Body of pancreas (tissue), 4 donors: ENCODE data around the gene CD320. TPM values are rescaled to one million over a fixed set of nuclear protein-coding genes. Genes with fewer than 3 reads are reported as not detected.
"Not testable (repeated sequence)": the region's sequence is repeated elsewhere in the genome, so short reads cannot be mapped to it uniquely, and the experiment has no call there.

Experiments
- ATAC-seq: fragments of 150-250 bp; one replicate; pipeline ENCODE4 v1.9.1; 2016
- DNase-seq, 4 donors: peaks; one replicate each; pipeline ENCODE4 v3.0.0-alpha.2; 2019
- H3K27ac ChIP-seq, 4 donors: fragments of 200-600 bp; sonication (generic); 1 replicate in 3 of 4; 2 replicates in 1 of 4; pipeline versions ENCODE4 v1.5.1 to v1.6.1; 2016 to 2019; ENCODE audit warnings: mild to moderate bottlenecking in 1 of 4, mixed read lengths in 1 of 4, moderate library complexity in 1 of 4
- H3K27me3 ChIP-seq, 2 donors: fragments of 200-600 bp; sonication (generic); one replicate each; pipeline ENCODE4 v1.6.0; 2016; ENCODE audit warnings: mild to moderate bottlenecking in 1 of 2
- H3K36me3 ChIP-seq, 2 donors: fragments of 200-600 bp; sonication (generic); replicated peaks in 1 of 2; 2 replicates each; pipeline ENCODE4 v1.5.1; 2016; ENCODE audit warnings: low read depth in 2 of 2; ENCODE audit not compliant: insufficient read depth in 1 of 2
- H3K4me1 ChIP-seq: fragments of 200-600 bp; sonication (generic); one replicate; pipeline ENCODE4 v1.6.0; 2016
- H3K4me3 ChIP-seq, 2 donors: fragments of 200-600 bp; sonication (generic); 1 replicate in 1 of 2; 2 replicates in 1 of 2; pipeline ENCODE4 v1.5.1; 2016 to 2019
- H3K9me3 ChIP-seq, 3 donors: fragments of 200-600 bp; sonication (generic); 1 replicate in 2 of 3; 2 replicates in 1 of 3; pipeline ENCODE4 v1.5.1; 2016
- CTCF ChIP-seq, 7 experiments: fragments of 450-650 bp in 4 of 7; fragments of 200-600 bp in 3 of 7; sonication (generic) in 3 of 7; IDR thresholded peaks; one replicate each; pipeline ENCODE4 v1.5.1; 2016 to 2019; ENCODE audit warnings: antibody characterized with exemption in 7 of 7
- POLR2A ChIP-seq, 3 donors: fragments of 450-650 bp; IDR thresholded peaks; one replicate each; pipeline ENCODE4 v1.6.1; 2016; ENCODE audit warnings: antibody characterized with exemption in 3 of 3, mild to moderate bottlenecking in 2 of 3
- WGBS, 2 donors: methylation state at CpG; one replicate each; pipeline ENCODE4 v1.1.5; 2017; 5-methylcytosine and 5-hydroxymethylcytosine counted together
- intact Hi-C: fragments of 100-400 bp; cut with DNase I; formaldehyde crosslinking; loops from one replicate; pipeline ENCODE4 v1.15.1; 2023
- total RNA-seq, 2 donors: library from RNA; depleted of rRNA; stranded (reverse); fragments of >200 nt; gene quantifications; one replicate each; pipeline ENCODE4 v1.1.0, GENCODE V29; 2016

Gene CD320
- total RNA-seq, 2 donors from 2014 or later: 34.0 to 41.2 TPM

GRCh38 chr19:8316351-8317125 lies 8.4 kb upstream of the CD320 start:
- Histone ChIP-seq H3K4me1 (peaks cover 11% of the 10 kb centered on the region), H3K9me3 (no peaks in the 10 kb centered on the region), H3K36me3 (peaks cover 0 to 4% of the 10 kb centered on the region in 2 donors), H3K4me3 (no peak overlapping the region), H3K27me3 (no peaks in the 10 kb centered on the region), H3K27ac (no peak overlapping the region)
- TF ChIP-seq POLR2A (IDR thresholded peaks at IDR 0.05): no peak
- no peak for TF ChIP-seq CTCF (IDR thresholded peaks at IDR 0.05)
- DNase-seq (no peak), ATAC-seq (no peak)
- intact Hi-C loops: no loop called here
- WGBS, 2 donors: 88 to 89% methylated on average over 10 to 14 of the region's 14 CpGs

DNA sequence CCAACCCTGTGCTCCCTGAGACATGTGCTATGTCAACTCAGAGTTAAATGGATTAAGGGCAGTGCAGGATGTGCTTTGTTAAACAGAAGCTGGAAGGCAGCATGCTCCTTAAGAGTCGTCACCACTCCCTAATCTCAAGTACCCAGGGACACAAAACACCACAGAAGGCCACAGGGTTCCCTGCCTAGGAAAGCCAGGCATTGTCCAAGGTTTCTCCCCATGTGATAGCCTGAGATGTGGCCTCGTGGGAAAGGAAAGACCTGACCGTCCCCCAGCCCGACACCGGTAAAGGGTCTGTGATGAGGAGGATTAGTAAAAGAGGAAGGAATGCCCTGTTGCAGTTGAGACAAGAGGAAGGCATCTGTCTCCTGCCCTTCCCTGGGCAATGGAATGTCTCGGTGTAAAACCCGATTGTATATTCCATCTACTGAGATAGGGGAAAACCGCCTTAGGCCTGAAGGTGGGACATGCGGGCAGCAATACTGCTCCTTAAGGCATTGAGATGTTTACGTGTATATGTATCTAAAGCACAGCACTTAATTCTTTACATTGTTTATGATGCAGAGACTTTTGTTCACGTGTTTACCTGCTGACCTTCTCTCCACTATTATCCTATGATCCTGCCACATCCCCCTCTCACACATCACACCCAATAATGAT lies 7.0 kb upstream of the CD320 start:
- H3K9me3 ChIP-seq, H3K4me3 ChIP-seq, intact Hi-C loops, H3K4me1 ChIP-seq, H3K36me3 ChIP-seq, ATAC-seq, H3K27me3 ChIP-seq, DNase-seq: not testable (repeated sequence)
- peak overlapping the region in 1 of 4 donors; percentile 16 for H3K27ac ChIP-seq
- 84 to 90% methylated on average over 11 of the region's 11 CpGs for WGBS, 2 donors

- Histone ChIP-seq H3K4me3 (no peak overlapping the region), H3K36me3 (peaks cover 0 to 4% of the 10 kb centered on the region in 2 donors), H3K4me1 (peaks cover 22% of the 10 kb centered on the region), H3K27ac (no peak overlapping the region), H3K9me3 (no peaks in the 10 kb centered on the region), H3K27me3 (no peaks in the 10 kb centered on the region)
- DNase-seq (peak in 2 of 4 donors; percentile 24 to 27), ATAC-seq (no peak)
- intact Hi-C loops: no loop called here
- 83 to 87% methylated on average over 4 to 16 of the region's 16 CpGs for WGBS, 2 donors
- TF ChIP-seq POLR2A (IDR thresholded peaks at IDR 0.05) (no peak), CTCF (IDR thresholded peaks at IDR 0.05) (no peak)
Observed at GRCh38 chr19:8311461-8312260, 3.5 kb upstream of the CD320 start.

GRCh38 chr19:8310342-8311055 lies 2.3 kb upstream of the CD320 start:
- DNase-seq: peak in 1 of 4 donors; percentile 6
- WGBS, 2 donors: 90 to 98% methylated on average over 17 of the region's 17 CpGs
- Histone ChIP-seq H3K36me3 (peaks cover 0 to 3% of the 10 kb centered on the region in 2 donors), H3K27ac (no peak overlapping the region), H3K9me3 (no peaks in the 10 kb centered on the region), H3K27me3 (no peaks in the 10 kb centered on the region), H3K4me1 (peaks cover 22% of the 10 kb centered on the region), H3K4me3 (no peak overlapping the region)
- no peak for TF ChIP-seq POLR2A (IDR thresholded peaks at IDR 0.05)
- TF ChIP-seq CTCF (IDR thresholded peaks at IDR 0.05): no peak
- intact Hi-C loops: no loop called here
- ATAC-seq: no peak
